A549 (cell line): Measurements from ENCODE around the gene KCNK17. TPM values are rescaled to one million over a fixed set of nuclear protein-coding genes. Genes with fewer than 3 reads are reported as not detected.

Experiments
- ATAC-seq, 2 experiments: fragments of 200-7000 bp in 1 of 2; fragments of >200 bp in 1 of 2; cut with Nextera tagmentation in 1 of 2; cut with Tn5 transposase in 1 of 2; 3 replicates each; pipeline versions ENCODE4 v1.8.0 to v1.9.1; 2018 to 2020; ENCODE audit warnings: mild to moderate bottlenecking in 1 of 2, moderate library complexity in 1 of 2
- CTCF ChIA-PET: fragments of 300-600 bp; sonication (Branson Sonifier 250); formaldehyde crosslinking; extraction: SDS; loops from one replicate; lab custom pipeline; 2021; ENCODE audit warnings: antibody characterized with exemption, inconsistent platforms; lab: Yijun Ruan, JAX
- POLR2A ChIA-PET: fragments of 350-600 bp; formaldehyde crosslinking; extraction: SDS; loops from one replicate; lab custom pipeline; 2021; ENCODE audit warnings: antibody characterized with exemption, inconsistent platforms; lab: Yijun Ruan, JAX
- DNase-seq, 2 experiments: peaks; one replicate each; pipeline versions ENCODE4 v3.0.0 to v3.0.0-alpha.2; 2011 to 2016; ENCODE audit warnings: low read depth in 1 of 2, low spot score in 1 of 2
- FAIRE-seq: peaks from 2 replicates; lab custom pipeline; 2011; peaks lifted over from hg19 to GRCh38; lab: Jason Lieb, UNC
- H3K27ac ChIP-seq, 2 experiments: fragments of >200 bp; sonication (Bioruptor Twin); formaldehyde crosslinking; 3 replicates each; pipeline ENCODE4 v1.5.1; 2016 to 2017
- H3K4me1 ChIP-seq: fragments of >200 bp; sonication (Bioruptor Twin); formaldehyde crosslinking; 3 replicates; pipeline ENCODE4 v1.6.1; 2016
- H3K4me2 ChIP-seq: fragments of >200 bp; sonication (Bioruptor Twin); formaldehyde crosslinking; 3 replicates; pipeline ENCODE4 v1.6.1; 2016
- H3K4me3 ChIP-seq: fragments of >200 bp; sonication (Bioruptor Twin); formaldehyde crosslinking; 3 replicates; pipeline ENCODE4 v1.5.1; 2016
- H3K9me3 ChIP-seq: fragments of >200 bp; sonication (Bioruptor Twin); formaldehyde crosslinking; 3 replicates; pipeline ENCODE4 v1.6.1; 2016
- ATOH8 ChIP-seq: fragments of 250-450 bp; sonication (Bioruptor Pico); IDR thresholded peaks from 2 replicates; pipeline ENCODE4 v1.5.0; 2020; ENCODE audit warnings: low read depth, mild to moderate bottlenecking, moderate library complexity
- BHLHE40 ChIP-seq: IDR thresholded peaks from 2 replicates; pipeline ENCODE4 v1.6.1; 2012; ENCODE audit warnings: low read depth, low read length, inconsistent platforms
- CBX2 ChIP-seq: fragments of 200-600 bp; sonication (generic); IDR thresholded peaks from 2 replicates; pipeline ENCODE4 v1.6.1; 2016; ENCODE audit warnings: low read depth, mild to moderate bottlenecking, borderline replicate concordance
- E2F6 ChIP-seq: IDR thresholded peaks from 2 replicates; pipeline ENCODE4 v1.6.1; 2012; ENCODE audit warnings: low read depth, borderline replicate concordance
- FOSB ChIP-seq: fragments of 250-450 bp; sonication (Bioruptor Pico); IDR thresholded peaks from 2 replicates; pipeline ENCODE4 v1.5.0; 2020; ENCODE audit warnings: mild to moderate bottlenecking, moderate library complexity
- GATA3 ChIP-seq: IDR thresholded peaks from 2 replicates; pipeline ENCODE4 v1.6.1; 2012; ENCODE audit warnings: borderline replicate concordance
- HOXA7 ChIP-seq: fragments of 250-450 bp; sonication (Bioruptor Pico); IDR thresholded peaks from 2 replicates; pipeline ENCODE4 v1.5.0; 2020; ENCODE audit warnings: mild to moderate bottlenecking, moderate library complexity
- JUNB ChIP-seq: fragments of >200 bp; sonication (Bioruptor Twin); formaldehyde crosslinking; IDR thresholded peaks from 2 replicates; pipeline ENCODE4 v1.6.1; 2016
- MAFK ChIP-seq: fragments of 450-650 bp; IDR thresholded peaks from 2 replicates; pipeline ENCODE4 v1.6.1; 2014; ENCODE audit not compliant: partially characterized antibody
- MAX ChIP-seq: IDR thresholded peaks from 2 replicates; pipeline ENCODE4 v1.6.1; 2012
- MYC ChIP-seq: IDR thresholded peaks from 2 replicates; pipeline ENCODE4 v1.6.1; 2012; ENCODE audit warnings: mild to moderate bottlenecking, inconsistent platforms, low read length, improper control_type of control experiment, borderline replicate concordance
- NPAS2 ChIP-seq: fragments of 250-450 bp; sonication (Bioruptor Pico); IDR thresholded peaks from 2 replicates; pipeline ENCODE4 v1.8.0; 2022; ENCODE audit warnings: mild to moderate bottlenecking, moderate library complexity, borderline replicate concordance
- PHF8 ChIP-seq: fragments of 200-600 bp; sonication (generic); IDR thresholded peaks from 2 replicates; pipeline ENCODE4 v1.6.1; 2016; ENCODE audit warnings: low read depth, mild to moderate bottlenecking, antibody characterized with exemption, moderate library complexity, borderline replicate concordance
- POLR2AphosphoS2 ChIP-seq: conservative IDR thresholded peaks from 2 replicates; pipeline ENCODE4 v1.6.1; 2012; ENCODE audit warnings: low read length, improper control_type of control experiment, inconsistent platforms
- RARB ChIP-seq: fragments of 250-450 bp; sonication (Bioruptor Pico); IDR thresholded peaks from 2 replicates; pipeline ENCODE4 v1.8.0; 2021; ENCODE audit warnings: mild to moderate bottlenecking, moderate library complexity
- RCOR1 ChIP-seq: fragments of 150-350 bp; IDR thresholded peaks from 2 replicates; pipeline ENCODE4 v1.6.1; 2014; ENCODE audit warnings: antibody characterized with exemption, low read length, low read depth
- RNF2 ChIP-seq: fragments of 200-600 bp; sonication (generic); IDR thresholded peaks from 2 replicates; pipeline ENCODE4 v1.6.1; 2016; ENCODE audit warnings: low read depth, mild to moderate bottlenecking, antibody characterized with exemption, moderate library complexity, borderline replicate concordance
- SREBF2 ChIP-seq: fragments of 450-650 bp; IDR thresholded peaks from 2 replicates; pipeline ENCODE4 v1.6.1; 2014; ENCODE audit warnings: mild to moderate bottlenecking, moderate library complexity
- WGBS: methylation state at CpG from one replicate; pipeline ENCODE4 v1.1.6; 2017; ENCODE audit errors: missing lambda C conversion rate; 5-methylcytosine and 5-hydroxymethylcytosine counted together
- polyA plus RNA-seq, 4 experiments: library from polyadenylated mRNA; depleted of rRNA in 3 of 4; stranded (reverse); fragments of >200 nt; fragmentation: RNase III in 1 of 4; extraction: RNeasy Plus Mini Kit Qiagen cat#74134 plus additional on column Dnase treatment in 1 of 4; gene quantifications; 2 replicates in 3 of 4; 3 replicates in 1 of 4; pipeline ENCODE4 v1.2.3, GENCODE V29; 2011 to 2017
- TF ChIP-seq, protein P1 (sequence below): fragments of 200-600 bp; sonication (generic); IDR thresholded peaks from 2 replicates; pipeline ENCODE4 v1.6.1; 2016; ENCODE audit warnings: antibody characterized with exemption, mild to moderate bottlenecking, moderate library complexity
- TF ChIP-seq, protein P2 (sequence below): fragments of 250-450 bp; sonication (Bioruptor Pico); IDR thresholded peaks from 2 replicates; pipeline ENCODE4 v1.5.0; 2021; ENCODE audit warnings: mild to moderate bottlenecking, moderate library complexity, borderline replicate concordance

KCNK17 gene
- polyA plus RNA-seq, 2 of the 4 experiments (the other 2 are of a cell fraction): not detected

- Histone ChIP-seq H3K4me3 (no peak overlapping the region), H3K4me1 (no peaks in the 10 kb centered on the region), H3K4me2 (no peak overlapping the region), H3K9me3 (no peaks in the 10 kb centered on the region; the same call in 2 of the 3 replicates), H3K27ac (no peak overlapping the region)
- 50% methylated on average over 4 of the region's 4 CpGs for WGBS
- ChIA-PET POLR2A (no interaction called here), CTCF (no interaction called here)
- no peak for FAIRE-seq
- no peak for TF ChIP-seq GATA3
- TF ChIP-seq ATOH8: no peak
- TF ChIP-seq, protein P1, sequence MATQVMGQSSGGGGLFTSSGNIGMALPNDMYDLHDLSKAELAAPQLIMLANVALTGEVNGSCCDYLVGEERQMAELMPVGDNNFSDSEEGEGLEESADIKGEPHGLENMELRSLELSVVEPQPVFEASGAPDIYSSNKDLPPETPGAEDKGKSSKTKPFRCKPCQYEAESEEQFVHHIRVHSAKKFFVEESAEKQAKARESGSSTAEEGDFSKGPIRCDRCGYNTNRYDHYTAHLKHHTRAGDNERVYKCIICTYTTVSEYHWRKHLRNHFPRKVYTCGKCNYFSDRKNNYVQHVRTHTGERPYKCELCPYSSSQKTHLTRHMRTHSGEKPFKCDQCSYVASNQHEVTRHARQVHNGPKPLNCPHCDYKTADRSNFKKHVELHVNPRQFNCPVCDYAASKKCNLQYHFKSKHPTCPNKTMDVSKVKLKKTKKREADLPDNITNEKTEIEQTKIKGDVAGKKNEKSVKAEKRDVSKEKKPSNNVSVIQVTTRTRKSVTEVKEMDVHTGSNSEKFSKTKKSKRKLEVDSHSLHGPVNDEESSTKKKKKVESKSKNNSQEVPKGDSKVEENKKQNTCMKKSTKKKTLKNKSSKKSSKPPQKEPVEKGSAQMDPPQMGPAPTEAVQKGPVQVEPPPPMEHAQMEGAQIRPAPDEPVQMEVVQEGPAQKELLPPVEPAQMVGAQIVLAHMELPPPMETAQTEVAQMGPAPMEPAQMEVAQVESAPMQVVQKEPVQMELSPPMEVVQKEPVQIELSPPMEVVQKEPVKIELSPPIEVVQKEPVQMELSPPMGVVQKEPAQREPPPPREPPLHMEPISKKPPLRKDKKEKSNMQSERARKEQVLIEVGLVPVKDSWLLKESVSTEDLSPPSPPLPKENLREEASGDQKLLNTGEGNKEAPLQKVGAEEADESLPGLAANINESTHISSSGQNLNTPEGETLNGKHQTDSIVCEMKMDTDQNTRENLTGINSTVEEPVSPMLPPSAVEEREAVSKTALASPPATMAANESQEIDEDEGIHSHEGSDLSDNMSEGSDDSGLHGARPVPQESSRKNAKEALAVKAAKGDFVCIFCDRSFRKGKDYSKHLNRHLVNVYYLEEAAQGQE: no peak
- TF ChIP-seq, protein P2, sequence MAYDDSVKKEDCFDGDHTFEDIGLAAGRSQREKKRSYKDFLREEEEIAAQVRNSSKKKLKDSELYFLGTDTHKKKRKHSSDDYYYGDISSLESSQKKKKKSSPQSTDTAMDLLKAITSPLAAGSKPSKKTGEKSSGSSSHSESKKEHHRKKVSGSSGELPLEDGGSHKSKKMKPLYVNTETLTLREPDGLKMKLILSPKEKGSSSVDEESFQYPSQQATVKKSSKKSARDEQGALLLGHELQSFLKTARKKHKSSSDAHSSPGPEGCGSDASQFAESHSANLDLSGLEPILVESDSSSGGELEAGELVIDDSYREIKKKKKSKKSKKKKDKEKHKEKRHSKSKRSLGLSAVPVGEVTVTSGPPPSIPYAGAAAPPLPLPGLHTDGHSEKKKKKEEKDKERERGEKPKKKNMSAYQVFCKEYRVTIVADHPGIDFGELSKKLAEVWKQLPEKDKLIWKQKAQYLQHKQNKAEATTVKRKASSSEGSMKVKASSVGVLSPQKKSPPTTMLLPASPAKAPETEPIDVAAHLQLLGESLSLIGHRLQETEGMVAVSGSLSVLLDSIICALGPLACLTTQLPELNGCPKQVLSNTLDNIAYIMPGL: no peak
- TF ChIP-seq JUNB: no peak
- no peak for TF ChIP-seq RARB
- TF ChIP-seq RCOR1: no peak
- TF ChIP-seq BHLHE40: no peak
- no peak for DNase-seq
- no peak for ATAC-seq
Measured at GRCh38 chr6:39254999-39255535, 59.2 kb downstream of the KCNK17 start.

DNA sequence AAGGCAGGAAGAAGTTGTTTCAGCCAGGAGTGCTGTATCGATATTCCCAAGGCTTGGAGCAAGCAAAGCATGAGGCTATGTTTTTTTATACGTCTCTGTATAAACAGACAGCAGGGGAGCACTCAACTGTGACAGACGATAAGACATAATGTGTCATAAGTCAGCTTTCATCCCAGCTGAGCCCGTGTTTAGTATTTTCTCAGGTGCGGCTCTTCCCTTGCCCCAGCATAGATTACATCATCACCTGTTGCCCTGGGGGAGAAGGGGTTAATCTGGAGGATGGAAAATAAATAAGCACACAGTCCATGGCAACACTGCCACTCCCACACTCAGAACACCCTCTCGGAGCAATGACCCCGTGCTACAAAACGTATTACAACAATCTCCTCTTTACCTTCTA, 62.8 kb downstream of the KCNK17 start:
- 8% methylated on average over 8 of the region's 8 CpGs for WGBS
- DNase-seq (no peak), FAIRE-seq (no peak), ATAC-seq (no peak)
- Histone ChIP-seq H3K4me2 (no peak overlapping the region), H3K4me3 (no peak overlapping the region), H3K27ac (no peak overlapping the region), H3K4me1 (no peaks in the 10 kb centered on the region)
- ChIA-PET POLR2A (no interaction called here), CTCF (no interaction called here)
- no peak for TF ChIP-seq MAFK
- TF ChIP-seq, all 56 proteins: peak for 0
- no peaks in the 10 kb centered on the region; the same call in 2 of the 3 replicates for H3K9me3 ChIP-seq

DNA sequence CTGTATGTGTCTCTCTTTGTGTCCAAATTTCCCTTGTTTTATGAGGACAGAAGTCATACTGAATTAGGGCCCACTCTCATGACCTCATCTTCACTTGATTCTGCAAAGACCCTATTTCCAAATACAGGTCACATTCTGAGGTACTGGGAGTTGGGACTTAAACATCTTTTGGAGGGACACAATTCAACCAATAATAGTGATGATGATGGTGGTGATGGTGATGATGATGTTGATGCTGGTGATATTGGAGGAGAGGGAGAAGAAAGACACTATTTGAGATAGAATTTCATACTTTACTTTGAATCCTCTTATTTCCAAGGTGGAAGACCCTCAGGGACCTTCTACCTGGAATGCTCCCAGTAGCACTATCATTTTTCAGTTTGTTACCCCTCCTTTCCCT, 63.7 kb downstream of the KCNK17 start:
- ATAC-seq: no peak
- no peak overlapping the region for H3K27ac ChIP-seq
- CTCF ChIA-PET: no interaction called here

GRCh38 chr6:39249278-39249677, 64.9 kb downstream of the KCNK17 start:
- TF ChIP-seq GATA3 (no peak), HOXA7 (CRISPR knock-in tag) (no peak), MYC (no peak), E2F6 (no peak), SREBF2 (no peak), FOSB (CRISPR knock-in tag) (no peak), PHF8 (no peak), NPAS2 (CRISPR knock-in tag) (no peak), POLR2AphosphoS2 (no peak), RNF2 (no peak), CBX2 (no peak)
- no peaks in the 10 kb centered on the region for H3K4me1 ChIP-seq
- ATAC-seq: no peak
- POLR2A ChIA-PET: no interaction called here
- DNase-seq: no peak
- H3K9me3 ChIP-seq: no peaks in the 10 kb centered on the region
- H3K4me2 ChIP-seq: no peak overlapping the region
- FAIRE-seq: no peak
- CTCF ChIA-PET: no interaction called here
- H3K27ac ChIP-seq: no peak overlapping the region
- no peak overlapping the region for H3K4me3 ChIP-seq
- WGBS: 86% methylated on average over 1 of the region's 1 CpG

More for the DNA sequence above, 63.7 kb downstream of the KCNK17 start:
- no peak for DNase-seq
- TF ChIP-seq MAX: no peak
- TF ChIP-seq NPAS2 (CRISPR knock-in tag): no peak
- TF ChIP-seq CBX2: no peak
- no peaks in the 10 kb centered on the region for H3K4me1 ChIP-seq
- POLR2A ChIA-PET: no interaction called here
- no peak for FAIRE-seq
- H3K4me3 ChIP-seq: no peak overlapping the region
- no peaks in the 10 kb centered on the region; the same call in 2 of the 3 replicates for H3K9me3 ChIP-seq
- H3K4me2 ChIP-seq: no peak overlapping the region
